ENCODE results near the gene SLC25A17.

DNA sequence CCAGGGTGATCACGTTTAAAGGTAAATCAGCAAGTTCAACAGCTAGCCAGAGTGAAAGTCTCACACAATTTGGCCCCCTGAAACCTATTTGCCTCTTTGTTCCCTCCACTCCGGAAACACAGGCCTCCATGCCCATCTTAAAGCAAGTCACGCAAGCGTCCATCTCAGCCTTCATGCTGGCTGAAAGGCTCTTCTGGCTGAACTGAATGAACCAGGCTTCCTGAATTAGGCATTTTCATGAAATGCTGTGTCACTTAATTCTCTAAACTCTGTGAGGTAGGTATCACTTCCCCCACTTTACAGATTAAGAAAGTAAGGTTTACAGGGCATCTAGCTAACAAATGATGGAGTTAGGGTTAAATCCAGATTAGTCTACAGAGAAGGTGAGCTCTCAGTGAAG, 1.4 kb downstream of the SLC25A17 start:
- TF ChIP-seq, protein P1, sequence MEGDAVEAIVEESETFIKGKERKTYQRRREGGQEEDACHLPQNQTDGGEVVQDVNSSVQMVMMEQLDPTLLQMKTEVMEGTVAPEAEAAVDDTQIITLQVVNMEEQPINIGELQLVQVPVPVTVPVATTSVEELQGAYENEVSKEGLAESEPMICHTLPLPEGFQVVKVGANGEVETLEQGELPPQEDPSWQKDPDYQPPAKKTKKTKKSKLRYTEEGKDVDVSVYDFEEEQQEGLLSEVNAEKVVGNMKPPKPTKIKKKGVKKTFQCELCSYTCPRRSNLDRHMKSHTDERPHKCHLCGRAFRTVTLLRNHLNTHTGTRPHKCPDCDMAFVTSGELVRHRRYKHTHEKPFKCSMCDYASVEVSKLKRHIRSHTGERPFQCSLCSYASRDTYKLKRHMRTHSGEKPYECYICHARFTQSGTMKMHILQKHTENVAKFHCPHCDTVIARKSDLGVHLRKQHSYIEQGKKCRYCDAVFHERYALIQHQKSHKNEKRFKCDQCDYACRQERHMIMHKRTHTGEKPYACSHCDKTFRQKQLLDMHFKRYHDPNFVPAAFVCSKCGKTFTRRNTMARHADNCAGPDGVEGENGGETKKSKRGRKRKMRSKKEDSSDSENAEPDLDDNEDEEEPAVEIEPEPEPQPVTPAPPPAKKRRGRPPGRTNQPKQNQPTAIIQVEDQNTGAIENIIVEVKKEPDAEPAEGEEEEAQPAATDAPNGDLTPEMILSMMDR (IDR thresholded peaks at IDR 0.05) = no peak
- TF ChIP-seq POLR2A (IDR thresholded peaks at IDR 0.05) (no peak), EP300 (IDR thresholded peaks at IDR 0.05) (no peak)
